Adrenal gland (tissue), 5 donors: ENCODE data around the gene SLC12A9.

Source experiments
- CTCF ChIP-seq, 6 experiments: fragments of 450-650 bp in 4 of 6; fragments of 200-600 bp in 2 of 6; sonication (generic) in 1 of 6; IDR thresholded peaks; 1 replicate in 5 of 6; 2 replicates in 1 of 6; pipeline versions ENCODE4 v1.5.1 to v1.8.0; 2016 to 2021; ENCODE audit warnings: antibody characterized with exemption in 6 of 6, mild to moderate bottlenecking in 2 of 6, moderate library complexity in 1 of 6
- POLR2A ChIP-seq, 2 donors: fragments of 450-650 bp; IDR thresholded peaks; one replicate each; pipeline ENCODE4 v1.6.1; 2017; ENCODE audit warnings: antibody characterized with exemption in 2 of 2, mild to moderate bottlenecking in 2 of 2, moderate library complexity in 1 of 2
- donor health status: DM: no; HTN: no; CAD: no.

- no peak for TF ChIP-seq POLR2A (IDR thresholded peaks at IDR 0.05)
- TF ChIP-seq CTCF (IDR thresholded peaks at IDR 0.05) = no peak
Observed at GRCh38 chr7:100855515-100855914, 3.0 kb downstream of the SLC12A9 start.
